Measurements from ENCODE around the gene UNC119B.

GRCh38 chr12:120733574-120733973, 23.3 kb downstream of the UNC119B start:
- TF ChIP-seq POLR2A (IDR thresholded peaks at IDR 0.05), result no peak
- TF ChIP-seq, protein P1, sequence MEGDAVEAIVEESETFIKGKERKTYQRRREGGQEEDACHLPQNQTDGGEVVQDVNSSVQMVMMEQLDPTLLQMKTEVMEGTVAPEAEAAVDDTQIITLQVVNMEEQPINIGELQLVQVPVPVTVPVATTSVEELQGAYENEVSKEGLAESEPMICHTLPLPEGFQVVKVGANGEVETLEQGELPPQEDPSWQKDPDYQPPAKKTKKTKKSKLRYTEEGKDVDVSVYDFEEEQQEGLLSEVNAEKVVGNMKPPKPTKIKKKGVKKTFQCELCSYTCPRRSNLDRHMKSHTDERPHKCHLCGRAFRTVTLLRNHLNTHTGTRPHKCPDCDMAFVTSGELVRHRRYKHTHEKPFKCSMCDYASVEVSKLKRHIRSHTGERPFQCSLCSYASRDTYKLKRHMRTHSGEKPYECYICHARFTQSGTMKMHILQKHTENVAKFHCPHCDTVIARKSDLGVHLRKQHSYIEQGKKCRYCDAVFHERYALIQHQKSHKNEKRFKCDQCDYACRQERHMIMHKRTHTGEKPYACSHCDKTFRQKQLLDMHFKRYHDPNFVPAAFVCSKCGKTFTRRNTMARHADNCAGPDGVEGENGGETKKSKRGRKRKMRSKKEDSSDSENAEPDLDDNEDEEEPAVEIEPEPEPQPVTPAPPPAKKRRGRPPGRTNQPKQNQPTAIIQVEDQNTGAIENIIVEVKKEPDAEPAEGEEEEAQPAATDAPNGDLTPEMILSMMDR (IDR thresholded peaks at IDR 0.05), result no peak

Measured in testis (tissue), 2 donors.